ENCODE data around the gene HOXD12. TPM values are rescaled to one million over a fixed set of nuclear protein-coding genes. Genes with fewer than 3 reads are reported as not detected.

The HOXD12 gene
- polyA plus RNA-seq, 1 of the 3 experiments (the other 2 are of a cell fraction), result not detected

DNA sequence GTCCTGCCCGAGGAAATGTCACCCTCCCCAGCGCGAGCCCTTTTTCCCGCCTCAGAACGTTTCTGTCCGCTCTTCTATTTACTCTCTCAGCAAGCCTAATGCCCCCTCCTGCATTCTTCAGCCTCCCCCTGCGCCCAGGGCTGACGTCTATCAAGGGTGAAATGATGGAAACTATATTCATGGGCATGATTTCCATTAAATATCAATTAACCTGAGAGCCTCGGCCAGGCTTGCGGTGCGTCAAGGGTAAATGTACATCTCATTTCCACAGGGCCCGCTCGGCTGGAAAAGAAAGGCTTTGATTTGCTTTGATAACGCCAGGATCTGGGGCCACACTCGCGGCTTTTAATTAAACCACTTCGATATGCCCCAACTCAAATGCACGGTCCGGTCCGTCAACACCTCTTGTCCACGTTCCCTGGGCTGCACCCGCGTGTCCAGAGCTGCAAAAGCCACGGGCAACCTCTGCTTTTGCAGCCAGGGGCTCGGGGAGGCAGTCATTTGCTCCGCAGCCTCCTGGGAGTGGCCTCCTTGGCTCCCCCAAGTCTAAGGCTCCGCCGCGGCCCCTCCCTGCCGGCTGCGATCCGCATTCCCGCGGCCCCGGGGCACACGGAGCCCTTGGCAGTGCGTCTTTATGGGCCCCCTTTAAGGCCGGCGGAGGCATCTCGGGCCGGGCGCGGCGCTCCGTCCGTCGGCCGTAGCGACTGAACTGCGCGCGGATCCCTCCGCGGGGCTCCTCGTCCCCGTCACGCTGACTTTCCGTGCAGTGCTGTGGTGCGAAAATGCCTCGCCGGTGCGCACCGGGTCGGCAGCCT lies 29.6 kb downstream of the HOXD12 start, which contains the start of gene HOXD8 (continued):
- TF ChIP-seq NFIC (IDR thresholded peaks at IDR 0.05; ENCODE audit: borderline replicate concordance) (peak; percentile 60), SMC3 (IDR thresholded peaks at IDR 0.05; ENCODE audit: low read depth, low read length) (peak; percentile 32; the same call in 1 of the 2 replicates), GATA2 (CRISPR knock-in tag; IDR thresholded peaks at IDR 0.05) (peak; percentile 28; the same call in 1 of the 2 replicates), USF1 (IDR thresholded peaks at IDR 0.05; ENCODE audit: borderline replicate concordance, low read depth) (no peak), TAF1 (IDR thresholded peaks at IDR 0.05; ENCODE audit: borderline replicate concordance, low read depth, low read length) (peak; percentile 85), JUND (IDR thresholded peaks at IDR 0.05) (peak; percentile 25; the same call in 1 of the 2 replicates), TEAD4 (IDR thresholded peaks at IDR 0.05; ENCODE audit: borderline replicate concordance, insufficient read depth) (peak; percentile 48; the same call in 1 of the 2 replicates)
- TF ChIP-seq, protein P1, sequence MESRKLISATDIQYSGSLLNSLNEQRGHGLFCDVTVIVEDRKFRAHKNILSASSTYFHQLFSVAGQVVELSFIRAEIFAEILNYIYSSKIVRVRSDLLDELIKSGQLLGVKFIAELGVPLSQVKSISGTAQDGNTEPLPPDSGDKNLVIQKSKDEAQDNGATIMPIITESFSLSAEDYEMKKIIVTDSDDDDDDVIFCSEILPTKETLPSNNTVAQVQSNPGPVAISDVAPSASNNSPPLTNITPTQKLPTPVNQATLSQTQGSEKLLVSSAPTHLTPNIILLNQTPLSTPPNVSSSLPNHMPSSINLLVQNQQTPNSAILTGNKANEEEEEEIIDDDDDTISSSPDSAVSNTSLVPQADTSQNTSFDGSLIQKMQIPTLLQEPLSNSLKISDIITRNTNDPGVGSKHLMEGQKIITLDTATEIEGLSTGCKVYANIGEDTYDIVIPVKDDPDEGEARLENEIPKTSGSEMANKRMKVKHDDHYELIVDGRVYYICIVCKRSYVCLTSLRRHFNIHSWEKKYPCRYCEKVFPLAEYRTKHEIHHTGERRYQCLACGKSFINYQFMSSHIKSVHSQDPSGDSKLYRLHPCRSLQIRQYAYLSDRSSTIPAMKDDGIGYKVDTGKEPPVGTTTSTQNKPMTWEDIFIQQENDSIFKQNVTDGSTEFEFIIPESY (IDR thresholded peaks at IDR 0.05; ENCODE audit: borderline replicate concordance, low read depth), result no peak
- TF ChIP-seq, protein P2, sequence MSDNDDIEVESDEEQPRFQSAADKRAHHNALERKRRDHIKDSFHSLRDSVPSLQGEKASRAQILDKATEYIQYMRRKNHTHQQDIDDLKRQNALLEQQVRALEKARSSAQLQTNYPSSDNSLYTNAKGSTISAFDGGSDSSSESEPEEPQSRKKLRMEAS (IDR thresholded peaks at IDR 0.05; ENCODE audit: low read depth), result peak; percentile 90

- H3K4me2 ChIP-seq, result peak overlapping the region; percentile 85; the same call in 1 of the 2 replicates
- POLR2A ChIA-PET, result interaction anchor here (0.9 to 6.3 kb wide), 7 partner anchors 7 to 700 kb away, joined by 3 to 45 read pairs (median 14); partner anchors contain the start of gene HOXD9
- H3F3A ChIP-seq (replicated peaks; ENCODE audit: insufficient read depth), result peaks cover 19% of the 10 kb centered on the region
- CTCF ChIA-PET, result interaction anchor here (1.0 to 26.1 kb wide), 8 partner anchors 8 to 1019 kb away, joined by 3 to 1047 read pairs (median 7); no protein-coding TSS in a partner anchor
- H3K4me3 ChIP-seq (ENCODE audit: low read depth in 2 of 2, low read length in 1 of 2), result peak overlapping the region; percentile 69
- no peaks in the 10 kb centered on the region for H3K9me3 ChIP-seq
- 19% methylated on average over 27 of the region's 43 CpGs for WGBS (ENCODE audit: low lambda C conversion rate)
- H3K9me2 ChIP-seq, result no peaks in the 10 kb centered on the region
- no peaks in the 10 kb centered on the region for H4K20me1 ChIP-seq (ENCODE audit: insufficient read depth)
- peak overlapping the region; percentile 61; the same call in 1 of the 2 replicates for H3K9ac ChIP-seq
- peaks cover 10% of the 10 kb centered on the region for H3K79me2 ChIP-seq (ENCODE audit: insufficient read depth)
- H3K27me3 ChIP-seq (ENCODE audit: insufficient read depth), result no peaks in the 10 kb centered on the region
- peak overlapping the region; percentile 29; the same call in 1 of the 2 replicates for H2AFZ ChIP-seq (ENCODE audit: low read depth)
- no peak for TF ChIP-seq RCOR1 (IDR thresholded peaks at IDR 0.05; ENCODE audit: low read length)
- H3K36me3 ChIP-seq (replicated peaks in 1 of 2; ENCODE audit: control insufficient read depth in 1 of 2, insufficient read depth in 2 of 2, low read length in 1 of 2), result no peaks in the 10 kb centered on the region
- no peak for DNase-seq
- peaks cover 24 to 32% of the 10 kb centered on the region in 2 experiments for H3K4me1 ChIP-seq (ENCODE audit: control insufficient read depth in 1 of 2, insufficient read depth in 2 of 2, low read depth in 1 of 2, low read length in 1 of 2)
- peak overlapping the region; percentile 62 to 63 for H3K27ac ChIP-seq (ENCODE audit: low read depth in 2 of 2, low read length in 1 of 2)
Measured at GRCh38 chr2:176129813-176130146, 30.2 kb downstream of the HOXD12 start.

Measured in SK-N-SH (cell line).